NCI-H2081 treated with DMSO at 0.1 percent for 48 hours (cell line): ENCODE data around the gene CHKB.

Experiments used
- DNase-seq: peaks from one replicate; lab custom pipeline; 2025; lab: John Stamatoyannopoulos, UW

Gene CHKB

GRCh38 chr22:50599816-50600455 is 17.3 kb upstream of the CHKB start:
- no peak for DNase-seq

- DNase-seq = no peak
Measured at GRCh38 chr22:50597097-50597496, 14.4 kb upstream of the CHKB start.

GRCh38 chr22:50595189-50595588 is 12.5 kb upstream of the CHKB start:
- no peak for DNase-seq

- DNase-seq = no peak
Measured at GRCh38 chr22:50587407-50587806, 4.8 kb upstream of the CHKB start.

- no peak for DNase-seq
Measured at GRCh38 chr22:50586416-50586815, 3.8 kb upstream of the CHKB start.

- DNase-seq = no peak
Measured at GRCh38 chr22:50585781-50586180, 3.1 kb upstream of the CHKB start.

- DNase-seq = no peak
Measured at GRCh38 chr22:50585238-50585637, 2.6 kb upstream of the CHKB start.

GRCh38 chr22:50584106-50585096 is 1.8 kb upstream of the CHKB start:
- DNase-seq = no peak

- no peak for DNase-seq
Measured at GRCh38 chr22:50583294-50583861, 729 bp upstream of the CHKB start.

GRCh38 chr22:50581950-50582492 is 628 bp downstream of the CHKB start:
- DNase-seq = no peak

- no peak for DNase-seq
Measured at GRCh38 chr22:50581031-50581949, 1.4 kb downstream of the CHKB start.

- DNase-seq = no peak
Measured at GRCh38 chr22:50579752-50580151, 2.9 kb downstream of the CHKB start.

- DNase-seq = no peak
Measured at GRCh38 chr22:50578776-50579310, 3.8 kb downstream of the CHKB start.

- no peak for DNase-seq
Measured at GRCh38 chr22:50577987-50578775, 4.5 kb downstream of the CHKB start, which contains the start of gene CPT1B. CPT1B (minus strand) TSS chr22:50578427; CDS start chr22:50577915, 512 bp downstream.

- no peak for DNase-seq
Measured at GRCh38 chr22:50577697-50577986, 5.0 kb downstream of the CHKB start.

GRCh38 chr22:50576806-50577696 is 5.6 kb downstream of the CHKB start:
- DNase-seq = no peak

- DNase-seq = no peak
Measured at GRCh38 chr22:50576070-50576469, 6.6 kb downstream of the CHKB start.

- no peak for DNase-seq
Measured at GRCh38 chr22:50575426-50575941, 7.2 kb downstream of the CHKB start.

GRCh38 chr22:50574383-50574755 is 8.3 kb downstream of the CHKB start:
- no peak for DNase-seq
